ENCODE measurements around the gene DYNLT4. TPM values are rescaled to one million over a fixed set of nuclear protein-coding genes. Genes with fewer than 3 reads are reported as not detected.

DYNLT4 gene
- total and polyA plus RNA-seq, 2 of the 13 experiments (the other 11 are each of a cell fraction or from before 2014, with no cell fraction given) = 0.77 TPM; not detected in 1

- TF ChIP-seq KLF12 (CRISPR knock-in tag; IDR thresholded peaks at IDR 0.05; ENCODE audit: borderline replicate concordance) = peak; percentile 92
- TF ChIP-seq ZHX2 (IDR thresholded peaks at IDR 0.05; ENCODE audit: low read depth) = peak; percentile 93
- TF ChIP-seq ZHX2 (CRISPR knock-in tag; IDR thresholded peaks at IDR 0.05; ENCODE audit: borderline replicate concordance) = no peak
- TF ChIP-seq RFX5 (IDR thresholded peaks at IDR 0.05; ENCODE audit: low read depth, low read length) = peak; percentile 42; the same call in 1 of the 2 replicates
- TF ChIP-seq TAF1 (CRISPR knock-in tag; IDR thresholded peaks at IDR 0.05) = peak; percentile 99
- TF ChIP-seq ZNF543 (CRISPR knock-in tag; IDR thresholded peaks at IDR 0.05) = peak; percentile 95
- peak; percentile 67; the same call in 1 of the 2 replicates for TF ChIP-seq ZBTB26 (CRISPR knock-in tag; IDR thresholded peaks at IDR 0.05; ENCODE audit: borderline replicate concordance)
- peak; percentile 60 for TF ChIP-seq BHLHE40 (IDR thresholded peaks at IDR 0.05; ENCODE audit: low read length)
- no peak for TF ChIP-seq ZNF550 (CRISPR knock-in tag; IDR thresholded peaks at IDR 0.05; ENCODE audit: borderline replicate concordance)
- TF ChIP-seq CREM (IDR thresholded peaks at IDR 0.05) = peak; percentile 99
- peak; percentile 95 for TF ChIP-seq CREM (CRISPR knock-in tag; IDR thresholded peaks at IDR 0.05)
- TF ChIP-seq ZSCAN9 (CRISPR knock-in tag; IDR thresholded peaks at IDR 0.05; ENCODE audit: borderline replicate concordance) = no peak; the same call in 1 of the 2 replicates
- TF ChIP-seq ZNF326 (CRISPR knock-in tag; IDR thresholded peaks at IDR 0.05; ENCODE audit: borderline replicate concordance) = no peak
- TF ChIP-seq ARNT2 (CRISPR knock-in tag; IDR thresholded peaks at IDR 0.05; ENCODE audit: low read depth) = no peak
- TF ChIP-seq ZNF558 (CRISPR knock-in tag; IDR thresholded peaks at IDR 0.05; ENCODE audit: borderline replicate concordance) = no peak; the same call in 1 of the 2 replicates
- TF ChIP-seq ZNF761 (CRISPR knock-in tag; conservative IDR thresholded peaks at IDR 0.05) = 0 out of 2 replicates have a peak, but pooled peaks have one; percentile 55
- no peak for TF ChIP-seq PLSCR1 (CRISPR knock-in tag; IDR thresholded peaks at IDR 0.05; ENCODE audit: borderline replicate concordance)
- TF ChIP-seq NCOA2 (CRISPR knock-in tag; IDR thresholded peaks at IDR 0.05) = peak; percentile 58
- TF ChIP-seq ZNF33A (CRISPR knock-in tag; IDR thresholded peaks at IDR 0.05; ENCODE audit: borderline replicate concordance) = 0 out of 2 replicates have a peak, but pooled peaks have one; percentile 80
- TF ChIP-seq BRF2 (CRISPR knock-in tag; IDR thresholded peaks at IDR 0.05) = no peak
- peak; percentile 93; the same call in 1 of the 2 replicates for TF ChIP-seq GTF3A (CRISPR knock-in tag; conservative IDR thresholded peaks at IDR 0.05)
Observed at GRCh38 chr1:44775078-44775929, 31.8 kb downstream of the DYNLT4 start, which contains the start of gene RPS8 (continued).
